DND-41 (cell line): Measurements from ENCODE around the gene NYAP2.

Source experiments
- EZH2 ChIP-seq: IDR thresholded peaks from 3 replicates; pipeline ENCODE4 v1.6.1; 2012; ENCODE audit warnings: borderline replicate concordance, low read depth, mild to moderate bottlenecking, moderate library complexity, low read length, inconsistent platforms; ENCODE audit not compliant: severe bottlenecking
- TF ChIP-seq, protein P1 (sequence below): IDR thresholded peaks from 2 replicates; pipeline ENCODE4 v1.5.1; 2012; ENCODE audit warnings: borderline replicate concordance, low read length, moderate library complexity, mild to moderate bottlenecking; ENCODE audit not compliant: poor library complexity, severe bottlenecking; ENCODE audit errors: extremely low read depth

DNA sequence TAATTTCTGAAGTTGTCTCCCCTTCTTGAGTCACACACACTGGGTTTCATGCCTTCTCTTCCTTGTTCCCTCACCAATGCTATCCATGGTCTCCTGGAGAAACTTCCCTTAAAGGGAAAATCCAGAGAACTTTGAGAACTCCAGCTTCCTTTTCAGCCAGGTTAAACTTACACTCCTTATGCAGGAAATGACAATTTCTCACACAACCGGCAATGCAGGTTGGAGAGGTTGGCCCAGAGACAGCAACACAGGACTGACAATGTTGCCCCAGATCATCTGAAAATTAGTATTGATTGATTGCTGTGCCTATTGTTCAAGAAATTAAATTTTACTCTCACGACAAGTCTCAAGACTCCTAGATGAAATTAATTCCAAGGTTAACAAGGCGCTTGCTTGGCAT, 292.2 kb downstream of the NYAP2 start:
- TF ChIP-seq, protein P1, sequence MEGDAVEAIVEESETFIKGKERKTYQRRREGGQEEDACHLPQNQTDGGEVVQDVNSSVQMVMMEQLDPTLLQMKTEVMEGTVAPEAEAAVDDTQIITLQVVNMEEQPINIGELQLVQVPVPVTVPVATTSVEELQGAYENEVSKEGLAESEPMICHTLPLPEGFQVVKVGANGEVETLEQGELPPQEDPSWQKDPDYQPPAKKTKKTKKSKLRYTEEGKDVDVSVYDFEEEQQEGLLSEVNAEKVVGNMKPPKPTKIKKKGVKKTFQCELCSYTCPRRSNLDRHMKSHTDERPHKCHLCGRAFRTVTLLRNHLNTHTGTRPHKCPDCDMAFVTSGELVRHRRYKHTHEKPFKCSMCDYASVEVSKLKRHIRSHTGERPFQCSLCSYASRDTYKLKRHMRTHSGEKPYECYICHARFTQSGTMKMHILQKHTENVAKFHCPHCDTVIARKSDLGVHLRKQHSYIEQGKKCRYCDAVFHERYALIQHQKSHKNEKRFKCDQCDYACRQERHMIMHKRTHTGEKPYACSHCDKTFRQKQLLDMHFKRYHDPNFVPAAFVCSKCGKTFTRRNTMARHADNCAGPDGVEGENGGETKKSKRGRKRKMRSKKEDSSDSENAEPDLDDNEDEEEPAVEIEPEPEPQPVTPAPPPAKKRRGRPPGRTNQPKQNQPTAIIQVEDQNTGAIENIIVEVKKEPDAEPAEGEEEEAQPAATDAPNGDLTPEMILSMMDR, result no peak
- no peak for TF ChIP-seq EZH2
